Measurements from ENCODE around the gene ZNF225.
A peak's percentile ranks its signal among the peaks of the same experiment; 100 is the strongest.
"Not testable (repeated sequence)": the region's sequence is repeated elsewhere in the genome, so short reads cannot be mapped to it uniquely, and the experiment has no call there.

The ZNF225 gene

DNA sequence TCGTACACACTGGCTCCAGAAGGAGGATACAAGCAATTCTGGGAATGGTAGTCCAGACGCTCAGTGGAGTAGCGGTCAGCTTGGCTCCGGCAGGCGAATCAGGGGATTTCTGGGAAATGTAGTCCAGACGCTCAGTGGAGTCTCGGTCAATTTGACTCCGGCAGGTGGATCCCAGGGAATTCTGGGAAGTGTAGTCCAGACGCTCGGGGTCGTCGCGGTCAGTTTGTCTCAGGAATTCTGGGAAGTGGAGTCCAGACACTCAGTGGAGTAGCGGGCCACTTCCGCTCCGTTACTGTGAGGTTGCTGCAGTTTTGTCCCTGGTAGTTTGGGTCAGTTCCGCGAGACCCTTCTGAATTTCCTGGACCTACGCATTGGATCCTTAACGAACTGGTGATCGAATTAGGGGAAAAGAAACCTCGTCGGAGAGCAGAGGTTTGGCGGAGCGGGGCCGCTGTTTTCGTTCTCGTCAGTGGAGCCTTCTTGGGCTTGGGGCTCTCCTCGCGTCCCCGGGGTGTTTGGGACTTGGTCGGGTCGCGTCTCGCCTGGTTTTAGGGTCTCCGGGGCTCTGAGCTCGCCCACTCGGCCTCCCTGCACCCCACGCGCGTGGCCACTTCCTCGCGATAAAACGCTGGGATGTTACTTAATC, at the start of gene ZNF225:
Gene ZNF225 (plus strand): TSS at position 262 of the 646 bp plus-strand sequence. CDS start 2,429 bp downstream, outside the sequence.
- peak; percentile 89 for DNase-seq

DNA sequence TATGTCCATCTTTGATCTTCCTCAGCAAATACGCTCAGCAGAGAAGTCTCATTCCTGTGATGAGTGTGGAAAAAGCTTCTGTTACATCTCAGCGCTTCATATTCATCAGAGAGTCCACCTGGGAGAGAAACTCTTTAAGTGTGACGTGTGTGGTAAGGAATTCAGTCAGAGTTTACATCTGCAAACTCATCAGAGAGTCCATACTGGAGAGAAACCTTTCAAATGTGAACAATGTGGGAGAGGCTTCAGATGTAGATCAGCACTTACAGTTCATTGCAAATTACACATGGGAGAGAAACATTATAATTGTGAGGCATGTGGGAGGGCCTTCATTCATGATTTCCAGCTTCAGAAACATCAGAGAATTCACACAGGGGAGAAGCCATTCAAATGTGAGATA, 46.9 kb upstream of the ZNF225 start:
- DNase-seq: no peak

DNA sequence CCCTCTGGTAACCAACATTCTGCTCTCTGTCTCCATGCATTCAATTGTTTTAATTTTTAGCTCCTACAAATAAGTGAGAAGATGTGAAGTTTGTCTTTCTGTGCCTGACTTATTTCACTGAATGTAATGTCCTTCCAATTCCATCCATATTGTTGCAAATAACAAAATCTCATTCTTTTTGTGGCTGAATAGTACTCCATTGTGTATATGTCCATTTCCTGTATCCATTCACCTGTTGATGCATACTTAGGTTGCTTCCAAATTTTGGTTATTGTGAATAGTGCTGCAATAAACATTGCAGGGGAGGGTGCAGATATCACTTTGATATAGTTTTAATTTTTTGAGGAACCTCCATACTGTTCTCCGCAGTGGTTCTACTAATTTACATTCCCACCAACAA, 43.8 kb upstream of the ZNF225 start:
- no peak for DNase-seq

DNA sequence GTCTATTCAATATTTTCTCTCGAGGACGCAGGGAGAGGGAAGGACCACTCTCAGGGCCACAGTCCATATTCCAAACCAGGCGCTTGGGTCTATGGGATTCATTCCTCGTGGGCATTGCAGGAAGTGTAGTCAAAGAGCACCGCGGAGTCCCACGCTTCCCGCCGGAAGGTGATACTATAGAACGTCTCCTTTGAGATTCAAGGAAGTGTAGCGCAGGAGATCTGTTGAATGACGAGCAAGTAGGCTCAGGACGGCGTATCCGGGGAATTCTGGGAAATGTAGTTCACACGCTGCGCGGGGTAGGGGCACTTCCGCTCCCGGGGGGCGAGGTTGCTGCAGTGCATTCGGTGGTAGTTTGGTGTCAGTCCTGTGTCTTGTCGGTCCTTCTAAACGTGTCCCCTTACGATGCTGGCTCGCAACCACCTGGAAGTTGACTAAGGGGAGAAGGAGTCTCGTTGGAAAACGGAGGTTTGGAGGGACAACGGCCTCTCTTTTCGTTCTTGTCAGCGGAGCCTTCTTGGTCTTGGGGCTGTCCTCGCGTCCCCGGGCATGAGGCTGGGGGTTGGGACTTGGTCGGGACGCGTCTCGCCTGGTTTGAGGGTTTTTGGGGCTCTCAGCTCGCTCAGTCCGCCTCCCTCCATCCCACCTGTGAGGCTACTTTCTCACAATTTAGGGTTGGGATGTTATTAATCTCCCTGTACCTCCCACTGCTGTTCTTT, 41.2 kb upstream of the ZNF225 start, which contains the start of gene ZNF284:
Gene ZNF284 (plus strand): TSS at position 336 of the 719 bp plus-strand sequence. CDS start 4,231 bp downstream, outside the sequence.
- DNase-seq: peak; percentile 86

DNA sequence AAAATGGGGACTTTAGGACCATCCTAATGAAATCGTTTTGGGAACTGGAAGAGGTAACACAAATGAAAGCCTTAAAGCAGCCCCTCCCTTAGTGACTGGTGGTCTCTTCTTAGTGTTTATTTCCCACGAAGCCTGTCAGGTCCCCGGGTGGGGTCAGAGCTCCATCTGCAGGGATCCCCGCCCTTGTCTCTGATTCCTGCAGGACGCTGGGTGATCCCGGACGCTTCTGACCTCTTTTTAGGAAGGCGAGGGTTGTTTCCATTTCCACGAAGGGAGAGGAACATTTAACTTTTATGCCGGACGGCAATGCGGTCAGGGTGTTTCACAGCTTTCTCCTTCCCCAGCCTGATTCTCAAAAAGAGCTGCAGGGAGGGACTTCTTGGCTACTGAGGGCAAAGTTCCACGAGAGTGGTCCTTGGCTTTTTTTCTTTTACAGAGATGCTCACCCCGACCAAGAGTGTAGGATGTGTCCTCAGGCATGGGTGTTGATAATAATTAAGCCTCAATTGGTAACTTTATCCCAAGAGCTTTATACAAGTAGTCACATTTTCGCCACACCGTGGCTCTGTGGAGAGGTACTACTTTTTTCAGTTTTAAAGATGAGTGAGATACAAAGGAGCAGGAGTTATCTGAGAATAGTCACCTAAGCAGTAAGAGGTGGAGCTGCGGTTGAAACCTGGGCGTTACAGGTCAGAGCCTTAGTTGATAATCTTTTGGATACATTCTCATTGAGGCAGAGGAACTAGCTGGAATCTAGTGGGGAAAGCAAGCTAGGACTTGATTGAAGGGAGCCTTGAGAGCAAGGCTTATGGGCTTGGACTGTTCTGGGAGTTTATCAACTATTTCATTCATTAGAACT, 40.4 kb upstream of the ZNF225 start:
- no peak for DNase-seq

DNA sequence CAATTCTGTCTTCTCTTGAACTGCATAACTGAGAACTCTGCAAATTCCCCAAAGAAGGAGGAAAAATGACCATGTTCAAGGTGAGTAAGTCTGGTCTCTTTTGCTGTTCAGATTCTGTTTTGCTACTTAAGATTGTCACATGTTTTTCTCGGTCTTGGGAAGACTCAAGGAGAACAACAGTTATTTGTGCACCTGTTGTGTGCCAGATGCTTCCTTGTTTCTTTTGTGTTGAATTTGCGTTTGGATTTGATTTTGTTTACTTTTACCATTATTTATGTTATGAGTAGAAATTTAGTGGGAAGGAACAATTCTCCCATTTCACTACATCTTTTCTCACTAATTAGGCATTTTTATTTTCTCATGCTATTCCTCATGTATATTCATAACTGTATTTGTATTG, 36.9 kb upstream of the ZNF225 start:
- no peak for DNase-seq

DNA sequence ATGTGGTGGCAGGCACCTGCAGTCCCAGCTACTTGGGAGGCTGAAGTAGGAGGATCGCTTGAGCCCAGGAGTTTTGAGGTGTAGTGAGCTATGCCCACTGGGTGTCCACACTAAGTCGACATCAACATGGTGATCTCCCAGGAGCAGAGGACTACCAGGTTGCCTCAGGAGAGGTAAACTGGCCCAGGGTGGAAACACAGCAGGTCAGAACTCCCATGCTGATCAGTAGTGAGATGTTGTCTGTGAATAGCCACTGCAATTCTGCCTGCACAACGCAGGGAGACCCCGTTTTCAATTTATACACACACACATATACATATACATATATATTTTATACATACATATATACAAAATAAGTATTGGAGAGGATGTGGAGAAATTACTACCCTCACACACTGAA, 21.1 kb upstream of the ZNF225 start:
- no peak for DNase-seq

DNA sequence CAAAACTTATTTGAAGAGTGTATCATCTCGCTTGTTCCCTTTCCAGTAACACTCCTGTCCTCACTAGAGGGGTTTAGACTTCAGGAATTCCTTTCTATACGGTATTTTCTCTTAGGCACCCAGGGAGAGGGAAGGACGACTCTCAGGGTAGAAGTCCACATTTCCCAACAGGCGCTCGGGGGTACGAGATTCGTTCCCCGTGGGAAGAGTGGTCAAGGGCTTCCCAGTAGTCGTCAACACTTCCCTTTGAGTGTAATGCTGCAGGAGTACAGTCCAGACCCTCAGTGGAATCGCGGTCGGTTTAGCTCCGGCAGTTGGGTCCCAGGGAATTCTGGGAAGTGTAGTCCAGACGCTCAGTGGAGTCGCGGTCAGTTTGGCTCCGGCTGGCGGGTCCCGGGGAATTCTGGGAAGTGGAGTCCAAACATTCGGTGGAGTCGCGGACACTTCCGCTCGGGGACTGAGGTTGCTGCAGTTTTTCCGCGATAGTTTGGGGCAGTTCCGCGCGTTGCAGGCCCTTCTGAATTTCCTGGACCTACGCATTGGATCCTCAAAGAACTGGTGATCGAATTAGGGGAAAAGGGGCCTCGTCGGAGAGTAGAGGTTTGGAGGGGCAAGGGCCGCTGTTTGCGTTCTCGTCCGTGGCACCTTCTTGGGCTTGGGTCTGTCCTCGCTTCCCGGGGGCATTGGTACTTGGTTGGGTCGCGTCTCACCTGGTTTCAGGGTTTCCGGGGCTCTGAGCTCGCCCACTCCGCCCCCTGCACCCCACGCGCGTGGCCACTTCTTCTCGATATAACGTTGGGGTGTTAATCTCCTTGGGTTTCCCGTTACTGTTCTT, 19.1 kb upstream of the ZNF225 start, which contains the start of gene ZNF224:
Gene ZNF224 (plus strand): TSS at position 431 of the 835 bp plus-strand sequence. CDS start 3,513 bp downstream, outside the sequence.
- DNase-seq: peak; percentile 89

DNA sequence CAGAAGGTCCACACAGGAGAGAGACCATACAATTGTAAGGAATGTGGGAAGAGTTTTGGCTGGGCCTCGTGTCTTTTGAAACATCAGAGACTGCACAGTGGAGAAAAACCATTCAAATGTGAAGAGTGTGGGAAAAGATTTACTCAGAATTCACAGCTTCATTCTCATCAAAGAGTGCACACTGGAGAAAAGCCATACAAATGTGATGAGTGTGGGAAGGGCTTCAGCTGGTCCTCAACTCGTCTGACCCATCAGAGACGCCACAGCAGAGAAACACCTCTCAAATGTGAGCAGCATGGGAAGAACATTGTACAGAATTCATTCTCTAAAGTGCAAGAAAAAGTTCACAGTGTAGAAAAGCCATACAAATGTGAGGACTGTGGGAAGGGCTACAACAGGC, 5.4 kb upstream of the ZNF225 start:
- DNase-seq: no peak

DNA sequence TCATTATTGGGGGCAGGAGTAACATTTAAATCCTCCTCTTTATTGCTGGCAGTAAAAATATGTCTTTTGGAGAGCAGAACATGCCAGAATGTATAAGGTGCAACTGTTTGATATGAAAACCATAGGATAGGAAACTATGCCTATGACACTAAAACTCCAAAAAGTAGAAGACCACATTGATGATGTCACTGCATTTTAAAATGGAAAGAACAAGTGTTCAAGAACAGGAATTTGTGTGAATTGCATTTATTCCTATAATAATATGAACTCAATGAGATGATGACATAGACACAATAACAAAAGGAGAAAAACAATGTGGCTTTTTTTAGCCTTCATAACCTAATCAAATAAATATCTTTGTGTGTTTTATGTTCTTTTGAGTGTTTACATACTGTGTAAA, 3.7 kb upstream of the ZNF225 start:
- no peak for DNase-seq

DNA sequence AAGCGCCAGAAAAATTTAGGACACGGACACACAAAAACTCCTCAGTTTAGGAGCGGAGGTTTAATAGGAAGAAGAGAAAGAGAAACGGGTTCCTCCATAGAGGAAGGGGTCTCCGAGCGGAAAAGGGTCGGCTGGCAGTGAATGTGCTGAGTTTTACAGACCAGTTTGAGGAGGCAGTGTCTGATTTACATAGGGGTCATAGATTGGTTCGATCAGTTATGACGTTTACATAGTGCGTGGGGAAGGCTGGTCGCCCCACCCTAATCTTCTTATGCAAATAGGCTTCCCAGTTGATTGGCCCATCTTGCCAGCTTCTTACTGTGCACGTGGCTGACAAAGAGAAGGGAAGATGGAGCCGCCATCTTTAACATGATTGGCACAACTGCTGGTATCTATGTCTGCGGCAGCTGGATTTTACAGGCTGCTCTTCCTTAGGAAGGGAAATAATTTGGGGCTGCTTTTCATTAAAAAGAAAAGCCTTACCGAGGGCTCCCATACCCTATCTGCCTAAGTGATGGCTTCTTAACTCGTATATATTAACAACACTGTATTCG, 1.2 kb upstream of the ZNF225 start:
- peak; percentile 25 for DNase-seq

DNA sequence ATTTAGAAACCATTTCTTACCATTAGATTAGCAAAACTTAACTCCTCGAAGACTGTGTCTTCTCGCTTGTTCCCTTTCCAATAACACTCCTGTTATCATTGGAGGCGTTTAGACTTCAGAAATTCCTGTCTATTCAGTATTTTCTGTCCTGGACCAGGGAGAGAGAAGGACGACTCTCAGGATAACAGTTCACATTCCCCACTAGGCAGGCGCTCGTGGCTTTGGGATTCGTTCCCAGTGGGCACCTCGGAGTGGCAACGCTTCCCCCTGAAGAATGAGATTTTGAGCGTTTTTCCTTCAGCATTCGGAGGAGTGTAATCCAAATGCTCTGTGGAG, 429 bp upstream of the ZNF225 start:
- DNase-seq: no peak

DNA sequence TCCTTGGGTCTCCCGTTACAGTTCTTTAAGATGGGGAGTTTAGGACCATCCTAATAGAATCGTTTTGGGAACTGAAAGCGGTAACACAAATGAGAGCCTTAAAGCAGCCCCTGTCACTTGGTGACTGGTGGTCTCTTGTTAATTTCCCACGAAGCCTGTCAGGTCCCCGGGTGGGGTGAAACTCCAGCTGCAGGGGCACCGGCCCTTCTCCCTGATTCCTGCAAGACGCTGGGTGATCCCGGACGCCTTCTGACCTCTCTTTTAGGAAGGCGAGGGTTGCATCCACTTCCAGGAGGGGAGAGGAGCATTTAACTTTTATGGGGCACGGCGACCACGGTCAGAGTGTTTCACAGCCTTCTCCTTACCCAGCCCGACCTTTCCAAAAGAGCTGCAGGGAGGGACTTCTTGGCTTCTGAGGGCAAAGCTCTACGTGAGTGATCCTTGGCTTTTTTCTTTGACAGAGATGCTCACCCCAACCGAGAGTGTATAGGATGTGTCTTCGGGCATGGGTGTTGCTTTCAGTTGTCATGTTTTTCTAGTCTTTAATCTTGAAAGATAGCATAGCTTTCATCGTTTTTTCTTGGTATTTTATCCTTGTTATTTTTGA, 688 bp downstream of the ZNF225 start:
- peak; percentile 11 for DNase-seq

DNA sequence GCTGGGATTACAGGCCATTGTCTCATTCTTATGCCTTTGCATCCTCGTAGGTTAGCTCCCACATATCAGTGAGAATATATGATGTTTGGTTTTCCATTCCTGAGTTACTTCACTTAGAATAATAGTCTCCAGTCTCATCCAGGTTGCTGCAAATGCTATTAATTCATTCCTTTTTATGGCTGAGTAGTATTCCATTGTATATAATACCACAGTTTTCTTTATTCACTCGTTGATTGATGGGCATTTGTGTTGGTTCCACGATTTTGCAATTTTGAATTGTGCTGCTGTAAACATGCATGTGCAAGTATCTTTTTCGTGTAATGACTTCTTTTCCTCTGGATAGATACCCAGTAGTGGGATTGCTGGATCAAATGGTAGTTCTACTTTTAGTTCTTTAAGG, 8.0 kb downstream of the ZNF225 start:
- not testable (repeated sequence) for DNase-seq

DNA sequence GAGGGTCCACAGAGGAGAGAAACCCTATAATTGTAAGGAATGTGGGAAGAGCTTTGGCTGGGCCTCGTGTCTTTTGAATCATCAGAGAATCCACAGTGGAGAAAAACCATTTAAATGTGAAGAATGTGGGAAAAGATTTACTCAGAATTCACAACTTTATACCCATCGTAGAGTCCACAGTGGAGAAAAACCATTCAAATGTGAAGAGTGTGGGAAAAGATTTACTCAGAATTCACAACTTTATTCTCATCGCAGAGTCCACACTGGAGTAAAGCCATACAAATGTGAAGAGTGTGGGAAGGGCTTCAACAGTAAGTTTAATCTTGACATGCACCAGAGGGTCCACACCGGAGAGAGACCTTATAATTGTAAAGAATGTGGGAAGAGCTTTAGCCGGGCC, 18.8 kb downstream of the ZNF225 start:
- no peak for DNase-seq

DNA sequence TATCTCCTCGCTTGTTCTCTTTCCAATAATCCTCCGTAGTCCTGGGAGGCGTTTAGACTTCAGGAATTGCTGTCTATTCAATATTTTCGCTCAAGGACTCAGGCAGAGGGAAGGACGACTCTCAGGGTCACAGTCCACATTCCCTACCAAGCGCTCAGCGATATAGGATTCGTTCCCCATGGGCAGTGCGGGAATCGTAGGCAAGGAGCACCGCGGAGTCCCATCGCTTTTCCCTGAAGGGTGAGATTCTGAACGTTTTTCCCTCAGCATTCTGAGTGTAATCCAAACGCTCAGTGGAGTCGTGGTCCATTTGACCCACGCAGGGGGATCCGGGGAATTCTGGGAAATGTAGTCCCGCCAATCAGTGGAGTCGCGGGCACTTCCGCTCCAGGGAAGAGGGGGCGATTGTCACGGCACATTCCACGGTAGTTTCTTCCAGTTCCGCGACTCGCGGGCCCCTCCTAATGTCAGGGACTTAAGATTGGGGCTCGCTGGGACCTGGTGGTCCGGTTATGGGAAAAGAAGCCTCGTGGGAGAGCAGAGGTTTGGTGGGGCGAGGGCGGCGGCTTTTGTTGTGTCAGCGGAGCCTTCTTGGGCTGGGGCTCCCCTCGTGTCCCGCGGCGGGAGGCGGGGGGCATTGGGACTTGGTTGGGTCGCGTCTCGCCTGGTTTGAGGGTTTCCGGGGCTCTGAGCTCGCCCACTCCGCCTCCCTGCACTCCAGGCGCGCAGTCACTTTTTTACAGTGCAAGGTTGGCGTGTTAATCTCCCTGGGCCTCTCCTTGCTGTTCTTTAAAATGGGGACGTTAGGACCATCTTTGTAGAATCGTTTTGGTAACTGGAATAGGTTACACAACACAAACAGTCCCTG, 28.2 kb downstream of the ZNF225 start, which contains the start of gene ZNF234:
Gene ZNF234 (plus strand): TSS at position 364 of the 868 bp plus-strand sequence. CDS start 3,079 bp downstream, outside the sequence.
- peak; percentile 78 for DNase-seq

DNA sequence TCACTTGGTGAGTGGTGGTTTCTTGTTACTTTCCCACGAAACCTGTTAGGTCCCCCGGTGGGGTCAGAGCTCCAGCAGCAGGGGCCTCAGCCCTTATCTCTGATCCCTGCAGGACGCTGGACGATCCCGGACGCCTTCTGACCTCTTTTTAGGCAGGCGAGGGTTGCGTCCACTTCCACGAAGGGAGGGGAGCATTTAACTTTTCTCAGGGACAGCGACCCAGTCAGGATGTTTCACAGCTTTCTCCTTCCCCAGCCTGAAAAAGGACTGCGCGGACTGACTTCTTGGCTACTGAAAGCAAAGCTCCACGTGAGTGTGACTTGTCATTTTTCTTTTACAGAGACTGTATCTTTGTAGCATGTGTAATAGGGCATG, 28.8 kb downstream of the ZNF225 start:
- peak; percentile 20 for DNase-seq

DNA sequence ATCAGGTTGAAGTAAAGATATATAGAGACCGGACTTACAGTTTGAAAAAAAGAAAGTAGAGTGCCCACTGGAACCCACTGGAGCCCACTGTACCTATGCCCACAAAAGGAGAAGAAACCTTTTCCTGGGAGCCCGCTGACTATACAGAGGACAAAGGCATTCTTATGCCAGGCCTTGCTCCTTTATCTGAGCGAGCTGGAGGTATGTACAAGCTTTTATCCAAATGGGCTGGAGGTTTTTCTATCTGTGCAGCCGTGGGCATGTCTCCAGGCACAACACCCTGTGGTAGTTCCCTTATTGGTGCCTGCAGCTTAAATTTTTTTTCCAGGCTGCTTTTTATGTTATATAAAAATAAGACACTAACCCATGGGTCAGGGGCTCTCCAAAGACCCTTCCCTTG, 36.6 kb downstream of the ZNF225 start:
- DNase-seq: no peak

DNA sequence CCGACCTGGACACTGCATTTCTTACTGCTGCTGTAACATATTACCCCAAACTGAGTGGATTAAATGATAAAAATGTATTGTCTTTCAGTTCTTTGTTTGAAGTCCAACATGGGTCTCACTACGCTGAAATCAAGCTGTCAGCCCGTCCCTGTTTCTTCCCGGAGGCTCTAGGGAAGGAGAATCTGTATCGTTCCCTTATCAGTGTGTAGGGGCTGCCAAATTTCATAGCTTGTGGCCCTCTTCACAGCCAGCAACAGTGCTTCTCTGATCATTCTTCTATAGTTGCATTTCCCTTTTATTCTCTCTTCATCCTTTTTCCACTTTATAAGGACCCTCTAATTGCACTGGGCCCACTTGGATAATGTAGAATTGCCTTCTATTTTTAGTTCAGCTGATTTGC, 38.3 kb downstream of the ZNF225 start:
- DNase-seq: no peak

DNA sequence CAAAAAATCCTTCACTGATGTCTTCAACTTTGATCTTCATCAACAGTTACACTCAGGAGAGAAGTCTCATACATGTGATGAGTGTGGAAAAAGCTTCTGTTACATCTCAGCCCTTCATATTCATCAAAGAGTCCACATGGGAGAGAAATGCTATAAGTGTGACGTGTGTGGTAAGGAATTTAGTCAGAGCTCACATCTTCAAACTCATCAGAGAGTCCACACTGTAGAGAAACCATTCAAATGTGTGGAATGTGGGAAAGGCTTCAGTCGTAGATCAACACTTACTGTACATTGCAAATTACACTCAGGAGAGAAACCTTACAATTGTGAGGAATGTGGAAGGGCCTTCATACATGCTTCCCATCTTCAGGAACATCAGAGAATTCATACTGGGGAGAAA, 43.3 kb downstream of the ZNF225 start:
- DNase-seq: no peak

DNA sequence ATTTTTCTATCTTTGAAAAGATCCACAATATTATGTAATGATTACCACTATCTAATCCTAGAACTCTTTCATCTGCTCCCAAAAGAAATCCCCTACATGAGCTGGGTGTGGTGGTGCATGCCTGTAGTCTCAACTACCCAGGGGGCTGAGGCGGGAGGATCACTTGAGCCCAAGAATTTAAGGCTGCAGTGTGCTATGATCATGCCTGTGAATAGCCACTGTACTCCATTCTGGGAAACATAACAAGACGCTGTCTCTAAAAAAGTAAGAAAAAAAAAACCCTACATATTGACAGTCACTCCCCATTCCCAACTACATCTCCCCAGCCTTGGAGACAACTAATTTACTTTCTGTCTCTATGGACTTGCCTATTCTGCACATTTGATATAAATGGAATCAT, 50.6 kb downstream of the ZNF225 start:
- no peak for DNase-seq

All from activated CD4-positive, alpha-beta T cell treated with anti-CD3 and anti-CD28 coated beads for 48 hours (primary cell).